Activated naive CD4-positive, alpha-beta T cell treated with anti-CD3 and anti-CD28 coated beads, Interleukin-2, amount 50 U/mL, for 24 hours (primary cell): Measurements from ENCODE around the gene TMEM145.

Experiments
- H3K27ac Mint-ChIP-seq: one replicate; pipeline ENCODE4 v1.8.0; 2021; ENCODE audit warnings: mild to moderate bottlenecking, mixed read lengths
- H3K27me3 Mint-ChIP-seq: one replicate; pipeline ENCODE4 v1.8.0; 2021; ENCODE audit warnings: mixed read lengths
- H3K36me3 Mint-ChIP-seq: one replicate; pipeline ENCODE4 v1.8.0; 2021; ENCODE audit warnings: mixed read lengths
- H3K4me1 Mint-ChIP-seq: one replicate; pipeline ENCODE4 v1.8.0; 2021; ENCODE audit warnings: mixed read lengths
- H3K4me3 Mint-ChIP-seq: one replicate; pipeline ENCODE4 v1.8.0; 2021; ENCODE audit warnings: mild to moderate bottlenecking, mixed read lengths
- H3K9me3 Mint-ChIP-seq: one replicate; pipeline ENCODE4 v1.8.0; 2021; ENCODE audit warnings: mixed read lengths

Gene TMEM145

DNA sequence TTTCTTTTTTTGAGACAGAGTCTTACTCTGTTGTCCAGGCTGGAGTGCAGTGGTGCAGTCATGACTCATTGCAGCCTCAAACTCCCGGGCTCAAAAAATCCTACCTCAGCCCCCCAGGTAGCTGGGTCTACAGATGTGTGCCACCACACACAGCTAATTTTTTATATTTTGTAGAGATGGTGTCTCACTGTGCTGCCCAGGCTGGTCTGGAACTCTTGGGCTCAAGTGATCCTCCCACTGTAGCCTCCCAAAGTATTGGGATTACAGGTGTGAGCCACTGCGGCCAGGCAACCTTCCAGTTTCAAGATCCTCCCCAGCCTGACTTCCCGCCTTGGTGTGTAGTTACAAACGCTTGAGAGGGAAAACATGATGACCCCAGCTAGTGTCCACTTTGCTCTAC is 54.8 kb downstream of the TMEM145 start:
- H3K4me1 Mint-ChIP-seq: no peaks in the 10 kb centered on the region
- H3K27ac Mint-ChIP-seq: no peak overlapping the region

DNA sequence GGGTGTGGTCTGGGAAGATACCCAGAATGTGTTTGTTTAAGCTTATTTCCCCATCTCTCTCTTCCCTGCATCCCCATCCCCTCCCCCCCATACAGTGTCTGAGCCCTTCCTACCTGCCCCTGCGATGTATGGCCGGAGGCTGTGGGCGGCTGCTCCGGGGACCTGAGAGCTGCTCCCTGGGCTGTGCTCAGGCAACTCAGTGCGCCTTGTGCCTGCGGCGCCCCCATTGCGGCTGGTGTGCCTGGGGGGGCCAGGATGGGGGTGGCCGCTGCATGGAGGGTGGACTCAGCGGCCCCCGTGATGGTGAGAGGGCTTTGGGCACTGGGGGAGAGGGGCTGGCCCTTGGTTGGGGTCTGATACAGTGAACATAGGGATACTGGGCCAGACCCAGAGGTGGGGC is 55.3 kb downstream of the TMEM145 start:
- H3K27ac Mint-ChIP-seq: no peak overlapping the region
- H3K27me3 Mint-ChIP-seq: no peaks in the 10 kb centered on the region

More for the DNA sequence above, 54.8 kb downstream of the TMEM145 start:
- Mint-ChIP-seq H3K27me3 (no peaks in the 10 kb centered on the region), H3K9me3 (no peaks in the 10 kb centered on the region), H3K36me3 (peaks cover 5% of the 10 kb centered on the region), H3K4me3 (no peak overlapping the region)

DNA sequence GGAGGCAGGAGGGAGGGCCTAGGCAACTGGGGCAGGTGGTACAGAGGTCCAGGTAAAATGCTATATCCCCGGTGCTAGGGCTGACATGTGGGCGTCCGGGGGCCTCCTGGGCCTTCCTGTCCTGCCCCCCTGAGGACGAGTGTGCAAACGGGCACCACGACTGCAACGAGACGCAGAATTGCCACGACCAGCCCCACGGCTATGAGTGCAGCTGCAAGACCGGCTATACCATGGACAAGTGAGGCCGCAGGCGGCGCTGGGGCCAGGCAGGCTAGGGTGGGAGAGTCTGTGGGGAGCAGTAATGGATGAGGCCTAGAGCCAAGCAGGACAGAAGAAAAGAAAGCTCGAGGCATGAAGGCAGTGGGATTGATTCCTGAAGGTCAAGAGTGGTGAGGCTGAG is 55.7 kb downstream of the TMEM145 start:
- Mint-ChIP-seq H3K27ac (no peak overlapping the region), H3K4me3 (no peak overlapping the region), H3K27me3 (no peaks in the 10 kb centered on the region), H3K36me3 (peaks cover 1% of the 10 kb centered on the region), H3K4me1 (no peaks in the 10 kb centered on the region), H3K9me3 (no peaks in the 10 kb centered on the region)

More for the DNA sequence above, 55.3 kb downstream of the TMEM145 start:
- no peaks in the 10 kb centered on the region for H3K9me3 Mint-ChIP-seq
- H3K4me3 Mint-ChIP-seq: no peak overlapping the region
- H3K4me1 Mint-ChIP-seq: no peaks in the 10 kb centered on the region
- peaks cover 5% of the 10 kb centered on the region for H3K36me3 Mint-ChIP-seq

DNA sequence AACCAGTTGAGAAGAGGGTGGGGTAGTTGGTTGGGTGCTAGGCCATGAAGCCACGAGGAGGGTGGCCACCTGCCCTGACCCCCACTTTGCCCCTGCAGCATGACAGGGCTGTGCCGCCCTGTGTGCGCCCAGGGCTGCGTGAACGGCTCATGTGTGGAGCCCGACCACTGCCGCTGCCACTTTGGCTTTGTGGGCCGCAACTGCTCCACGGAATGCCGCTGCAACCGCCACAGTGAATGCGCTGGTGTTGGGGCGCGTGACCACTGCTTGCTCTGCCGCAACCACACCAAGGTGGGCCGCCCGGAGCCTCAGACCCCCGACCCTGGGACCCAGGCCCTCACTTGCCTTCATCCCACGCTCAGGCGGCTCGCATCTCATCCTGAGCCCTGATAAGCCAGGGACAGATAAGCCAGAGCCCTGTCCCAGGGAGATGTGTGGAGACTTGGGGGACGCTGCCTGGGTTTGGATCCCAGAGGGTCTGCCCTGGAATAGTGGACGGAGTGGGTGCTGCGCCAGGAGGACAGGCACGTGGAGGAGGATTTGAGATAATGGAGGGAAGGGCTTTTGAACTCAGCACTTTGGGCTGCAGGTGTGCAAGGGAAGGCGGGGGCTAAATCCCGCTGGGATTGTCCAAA is 56.4 kb downstream of the TMEM145 start:
- H3K4me3 Mint-ChIP-seq: no peak overlapping the region
- H3K9me3 Mint-ChIP-seq: no peaks in the 10 kb centered on the region
- H3K36me3 Mint-ChIP-seq: peaks cover 1% of the 10 kb centered on the region
- H3K4me1 Mint-ChIP-seq: no peaks in the 10 kb centered on the region
- H3K27me3 Mint-ChIP-seq: no peaks in the 10 kb centered on the region
- no peak overlapping the region for H3K27ac Mint-ChIP-seq

DNA sequence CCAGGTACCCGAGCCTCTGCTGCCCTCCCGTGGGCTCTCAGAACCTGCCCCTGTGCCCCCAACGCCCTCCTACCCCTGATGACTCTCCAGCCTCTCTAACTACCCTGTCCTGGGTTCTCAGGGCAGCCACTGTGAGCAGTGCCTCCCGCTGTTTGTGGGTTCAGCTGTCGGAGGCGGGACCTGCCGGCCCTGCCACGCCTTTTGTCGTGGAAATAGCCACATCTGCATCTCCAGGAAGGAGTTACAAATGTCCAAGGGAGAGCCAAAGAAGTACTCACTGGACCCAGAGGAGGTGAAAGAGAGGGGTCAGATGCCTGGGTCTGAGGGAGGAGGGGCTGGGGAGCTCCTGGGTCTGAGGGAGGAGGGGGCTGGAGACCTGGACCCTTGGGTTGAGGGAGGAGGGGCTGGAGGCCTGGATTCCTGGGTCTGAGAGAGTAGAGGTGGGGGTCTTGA is 57.0 kb downstream of the TMEM145 start:
- H3K4me1 Mint-ChIP-seq: no peaks in the 10 kb centered on the region
- H3K4me3 Mint-ChIP-seq: no peak overlapping the region
- H3K36me3 Mint-ChIP-seq: peaks cover 1% of the 10 kb centered on the region
- no peaks in the 10 kb centered on the region for H3K27me3 Mint-ChIP-seq
- H3K27ac Mint-ChIP-seq: no peak overlapping the region
- H3K9me3 Mint-ChIP-seq: no peaks in the 10 kb centered on the region

DNA sequence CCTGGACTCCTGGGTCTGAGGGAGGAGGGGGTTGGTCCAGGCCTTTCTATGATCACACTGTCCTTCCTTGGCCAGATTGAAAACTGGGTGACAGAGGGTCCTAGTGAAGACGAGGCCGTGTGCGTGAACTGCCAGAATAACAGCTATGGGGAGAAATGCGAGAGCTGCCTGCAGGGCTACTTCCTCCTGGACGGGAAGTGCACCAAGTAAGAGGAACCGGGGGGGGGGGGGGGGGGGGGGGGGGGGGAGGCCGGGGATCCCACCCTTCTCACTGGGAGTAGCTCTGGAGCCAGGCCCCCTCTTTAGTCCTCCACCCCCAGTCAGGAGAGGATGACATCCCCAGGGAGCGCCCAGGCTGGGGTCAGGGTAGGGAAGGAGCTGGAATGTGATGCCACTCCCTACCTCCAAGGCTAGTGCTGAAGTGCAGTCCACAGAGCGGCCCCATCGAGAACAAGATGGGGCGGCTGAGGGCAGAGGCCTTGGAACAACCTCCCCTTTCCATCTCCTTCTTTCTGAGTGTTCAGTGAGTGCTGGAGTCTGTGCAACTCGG is 57.6 kb downstream of the TMEM145 start:
- Mint-ChIP-seq H3K4me1 (no peaks in the 10 kb centered on the region), H3K4me3 (no peak overlapping the region), H3K9me3 (no peaks in the 10 kb centered on the region), H3K27me3 (no peaks in the 10 kb centered on the region), H3K36me3 (peaks cover 1% of the 10 kb centered on the region), H3K27ac (no peak overlapping the region)
